Right lobe of liver (tissue), 4 donors: Measurements from ENCODE around the gene PRR7.
A peak's percentile ranks its signal among the peaks of the same experiment; 100 is the strongest.

ENCODE experiments used
- POLR2A ChIP-seq: fragments of 450-650 bp; IDR thresholded peaks from one replicate; pipeline ENCODE4 v1.6.1; 2017; ENCODE audit warnings: antibody characterized with exemption, mild to moderate bottlenecking
- TF ChIP-seq, protein P1 (sequence below), 4 donors: fragments of 200-600 bp in 3 of 4; fragments of 450-650 bp in 1 of 4; IDR thresholded peaks; one replicate each; pipeline versions ENCODE4 v1.5.1 to v1.8.0; 2016 to 2022; ENCODE audit warnings: antibody characterized with exemption in 4 of 4, mild to moderate bottlenecking in 2 of 4
- donor health status: DM: no; HTN: no; CAD: no.
- donor health status: DM: no; HTN: no; CAD: no.
- donor health status: DM: no; HTN: yes; CAD: no.

- TF ChIP-seq, protein P1, sequence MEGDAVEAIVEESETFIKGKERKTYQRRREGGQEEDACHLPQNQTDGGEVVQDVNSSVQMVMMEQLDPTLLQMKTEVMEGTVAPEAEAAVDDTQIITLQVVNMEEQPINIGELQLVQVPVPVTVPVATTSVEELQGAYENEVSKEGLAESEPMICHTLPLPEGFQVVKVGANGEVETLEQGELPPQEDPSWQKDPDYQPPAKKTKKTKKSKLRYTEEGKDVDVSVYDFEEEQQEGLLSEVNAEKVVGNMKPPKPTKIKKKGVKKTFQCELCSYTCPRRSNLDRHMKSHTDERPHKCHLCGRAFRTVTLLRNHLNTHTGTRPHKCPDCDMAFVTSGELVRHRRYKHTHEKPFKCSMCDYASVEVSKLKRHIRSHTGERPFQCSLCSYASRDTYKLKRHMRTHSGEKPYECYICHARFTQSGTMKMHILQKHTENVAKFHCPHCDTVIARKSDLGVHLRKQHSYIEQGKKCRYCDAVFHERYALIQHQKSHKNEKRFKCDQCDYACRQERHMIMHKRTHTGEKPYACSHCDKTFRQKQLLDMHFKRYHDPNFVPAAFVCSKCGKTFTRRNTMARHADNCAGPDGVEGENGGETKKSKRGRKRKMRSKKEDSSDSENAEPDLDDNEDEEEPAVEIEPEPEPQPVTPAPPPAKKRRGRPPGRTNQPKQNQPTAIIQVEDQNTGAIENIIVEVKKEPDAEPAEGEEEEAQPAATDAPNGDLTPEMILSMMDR (IDR thresholded peaks at IDR 0.05), result peak in 1 of 4 donors; percentile 13
- no peak for TF ChIP-seq POLR2A
Observed at GRCh38 chr5:177496070-177496726, 49.6 kb downstream of the PRR7 start.
